Stomach (tissue), 9 donors: ENCODE data around the gene ITSN2. TPM values are rescaled to one million over a fixed set of nuclear protein-coding genes. Genes with fewer than 3 reads are reported as not detected.
A peak's percentile ranks its signal among the peaks of the same experiment; 100 is the strongest.

Experiments
- DNase-seq, 2 donors: peaks; one replicate each; pipeline versions ENCODE4 v3.0.0 to v3.0.0-alpha.2; 2013 to 2019
- H3K27ac ChIP-seq, 5 donors: fragments of 200-600 bp in 4 of 5; sonication (generic) in 4 of 5; one replicate each; pipeline ENCODE4 v1.5.1; 2013 to 2019; ENCODE audit warnings: mild to moderate bottlenecking in 1 of 5, moderate library complexity in 1 of 5
- H3K27me3 ChIP-seq, 3 donors: fragments of 200-600 bp; sonication (generic); one replicate each; pipeline ENCODE4 v1.5.1; 2017 to 2019; ENCODE audit warnings: mixed run types in 1 of 3
- H3K36me3 ChIP-seq, 4 donors: fragments of 200-600 bp; sonication (generic); 1 replicate in 3 of 4; 2 replicates in 1 of 4; pipeline ENCODE4 v1.5.1; 2016 to 2019
- H3K4me1 ChIP-seq, 4 donors: fragments of 200-600 bp; sonication (generic); one replicate each; pipeline ENCODE4 v1.5.1; 2016 to 2019
- H3K4me3 ChIP-seq, 4 donors: fragments of 200-600 bp; sonication (generic) in 3 of 4; one replicate each; pipeline ENCODE4 v1.5.1; 2016 to 2019; ENCODE audit warnings: mild to moderate bottlenecking in 1 of 4
- H3K9me3 ChIP-seq, 4 donors: fragments of 200-600 bp; sonication (generic); one replicate each; pipeline ENCODE4 v1.5.1; 2016 to 2019
- CTCF ChIP-seq, 7 experiments: fragments of 450-650 bp in 4 of 7; fragments of 200-600 bp in 3 of 7; sonication (generic) in 3 of 7; IDR thresholded peaks; one replicate each; pipeline ENCODE4 v1.5.1; 2016 to 2019; ENCODE audit warnings: antibody characterized with exemption in 7 of 7, control low read depth in 2 of 7, mild to moderate bottlenecking in 1 of 7
- EP300 ChIP-seq: sonication (generic); formaldehyde crosslinking; IDR thresholded peaks from one replicate; pipeline ENCODE4 v1.6.1; 2017; ENCODE audit warnings: antibody characterized with exemption
- POLR2A ChIP-seq, 4 donors: fragments of 450-650 bp; IDR thresholded peaks; one replicate each; pipeline ENCODE4 v1.6.1; 2016; ENCODE audit warnings: antibody characterized with exemption in 4 of 4, control low read depth in 2 of 4, mild to moderate bottlenecking in 1 of 4, moderate library complexity in 1 of 4
- POLR2AphosphoS5 ChIP-seq, 3 donors: sonication (generic); formaldehyde crosslinking; IDR thresholded peaks; one replicate each; pipeline ENCODE4 v1.6.1; 2016; ENCODE audit warnings: antibody characterized with exemption in 3 of 3
- WGBS, 5 donors: extraction: QIAGEN DNeasy Blood & Tissue Kit in 3 of 5; methylation state at CpG; one replicate each; pipeline versions ENCODE4 v1.1.5 to v1.1.7; 2013 to 2018; 5-methylcytosine and 5-hydroxymethylcytosine counted together
- intact Hi-C: fragments of 100-400 bp; cut with DNase I; formaldehyde crosslinking; loops from one replicate; pipeline ENCODE4 v1.15.1; 2023; ENCODE audit warnings: low total_unique reads
- polyA plus RNA-seq, 3 donors: library from polyadenylated mRNA; stranded (reverse); fragments of 200-250 nt; gene quantifications; one replicate each; pipeline ENCODE4 v1.2.3, GENCODE V29; 2013
- total RNA-seq, 5 donors: library from RNA; depleted of rRNA; stranded (reverse); fragments of >200 nt; gene quantifications; one replicate each; pipeline versions ENCODE4 v1.1.0 to v1.2.3, GENCODE V29; 2014 to 2016
- donor health status: healthy with polysubstance abuse.
- donor health status: Bipolar disorder and iron deficiency.
- donor health status: healthy.

ITSN2 gene
- total and polyA plus RNA-seq, 8 donors: 14.6 to 216 (median 44.9) TPM

- no peak overlapping the region for H3K4me3 ChIP-seq
- DNase-seq: no peak
- no peak overlapping the region for H3K27ac ChIP-seq
- H3K27me3 ChIP-seq: peaks cover 0 to 5% (median 5%) of the 10 kb centered on the region in 3 donors
- intact Hi-C loops: no loop called here
- TF ChIP-seq EP300: no peak
- no peak for TF ChIP-seq POLR2AphosphoS5 (IDR thresholded peaks at IDR 0.05)
- TF ChIP-seq CTCF (IDR thresholded peaks at IDR 0.05): no peak
- no peak for TF ChIP-seq POLR2A (IDR thresholded peaks at IDR 0.05)
- H3K36me3 ChIP-seq: no peaks in the 10 kb centered on the region
- no peaks in the 10 kb centered on the region for H3K4me1 ChIP-seq
- peaks cover 0 to 4% (median 0%) of the 10 kb centered on the region in 4 donors for H3K9me3 ChIP-seq
Measured at GRCh38 chr2:24179683-24180082, 180.7 kb downstream of the ITSN2 start.

- 79 to 90% (median 89%) methylated on average over 1 of the region's 1 CpG for WGBS, 5 donors
- H3K27ac ChIP-seq: no peak overlapping the region
- intact Hi-C loops: no loop called here
- H3K27me3 ChIP-seq: peaks cover 0 to 8% (median 7%) of the 10 kb centered on the region in 3 donors
- no peak overlapping the region for H3K4me3 ChIP-seq
- TF ChIP-seq POLR2AphosphoS5 (IDR thresholded peaks at IDR 0.05): no peak
- no peak for TF ChIP-seq CTCF (IDR thresholded peaks at IDR 0.05)
- TF ChIP-seq POLR2A (IDR thresholded peaks at IDR 0.05): no peak
- no peak for TF ChIP-seq EP300
- peaks cover 0 to 16% (median 0%) of the 10 kb centered on the region in 4 donors for H3K9me3 ChIP-seq
- DNase-seq: no peak
- H3K36me3 ChIP-seq: no peaks in the 10 kb centered on the region
- H3K4me1 ChIP-seq: no peaks in the 10 kb centered on the region
Measured at GRCh38 chr2:24176326-24176725, 184.0 kb downstream of the ITSN2 start.

GRCh38 chr2:24175631-24176187 is 184.6 kb downstream of the ITSN2 start:
- no peak for DNase-seq
- Histone ChIP-seq H3K4me3 (peak overlapping the region in 1 of 4 donors; percentile 4), H3K36me3 (no peaks in the 10 kb centered on the region), H3K9me3 (peaks cover 0 to 16% (median 0%) of the 10 kb centered on the region in 4 donors), H3K4me1 (no peaks in the 10 kb centered on the region), H3K27me3 (peaks cover 0 to 8% (median 7%) of the 10 kb centered on the region in 3 donors), H3K27ac (no peak overlapping the region)
- intact Hi-C loops: no loop called here
- no peak for TF ChIP-seq CTCF (IDR thresholded peaks at IDR 0.05)
- TF ChIP-seq POLR2AphosphoS5 (IDR thresholded peaks at IDR 0.05): no peak
- TF ChIP-seq EP300: no peak
- no peak for TF ChIP-seq POLR2A (IDR thresholded peaks at IDR 0.05)
- 79 to 87% (median 86%) methylated on average over 17 of the region's 17 CpGs for WGBS, 5 donors

- Histone ChIP-seq H3K27me3 (peaks cover 0 to 8% (median 7%) of the 10 kb centered on the region in 3 donors), H3K9me3 (peaks cover 0 to 16% (median 0%) of the 10 kb centered on the region in 4 donors), H3K27ac (no peak within 1 kb of the TSS), H3K4me1 (no peaks in the 10 kb centered on the region), H3K4me3 (peak within 1 kb of the TSS in 3 of 4 donors; percentile 1 to 21 (median 6)), H3K36me3 (no peaks in the 10 kb centered on the region)
- intact Hi-C loops: no loop called here
- 23 to 46% (median 36%) methylated on average over 18 to 46 of the region's 46 CpGs for WGBS, 5 donors
- TF ChIP-seq POLR2A (IDR thresholded peaks at IDR 0.05) (no peak), POLR2AphosphoS5 (IDR thresholded peaks at IDR 0.05) (no peak), EP300 (no peak), CTCF (IDR thresholded peaks at IDR 0.05) (no peak)
- DNase-seq: peak in 1 of 2 donors; percentile 33
Measured at GRCh38 chr2:24174851-24175277, 185.5 kb downstream of the ITSN2 start, which contains the start of gene FAM228A. Gene FAM228A, plus strand, starts transcription at chr2:24175053. Its CDS starts 428 bp downstream, at chr2:24175481.
